Naive thymus-derived CD4-positive, alpha-beta T cell (primary cell): ENCODE results near the gene GTF2A1L. TPM values are rescaled to one million over a fixed set of nuclear protein-coding genes. Genes with fewer than 3 reads are reported as not detected.
"Not testable (repeated sequence)": the region's sequence is repeated elsewhere in the genome, so short reads cannot be mapped to it uniquely, and the experiment has no call there.

Source experiments
- ATAC-seq: fragments of 150-1000 bp; cut with Tn5 transposase; 2 replicates; pipeline ENCODE4 v1.10.0; 2021; ENCODE audit warnings: mild to moderate bottlenecking, moderate library complexity
- CTCF ChIA-PET: fragments of 350-600 bp; sonication (Branson Sonifier 250); formaldehyde crosslinking; loops from one replicate; lab custom pipeline; 2021; ENCODE audit warnings: antibody characterized with exemption; lab: Charles Lee
- POLR2A ChIA-PET: fragments of 350-600 bp; sonication (Branson Sonifier 250); formaldehyde crosslinking; loops from one replicate; lab custom pipeline; 2021; ENCODE audit warnings: antibody characterized with exemption, inconsistent platforms; lab: Charles Lee
- DNase-seq, 9 donors: peaks; one replicate each; pipeline versions ENCODE4 v3.0.0 to v3.0.0-alpha.2; 2020 to 2022; ENCODE audit warnings: mixed read lengths in 1 of 9
- H3K27ac ChIP-seq: one replicate; pipeline ENCODE4 v1.7.0; 2013; ENCODE audit warnings: mild to moderate bottlenecking, low read depth, low read length, moderate library complexity
- H3K27me3 ChIP-seq, 2 donors: one replicate each; pipeline ENCODE4 v1.7.0; 2013; ENCODE audit warnings: low read length in 2 of 2, mild to moderate bottlenecking in 2 of 2, moderate library complexity in 2 of 2; ENCODE audit not compliant: control insufficient read depth in 2 of 2, insufficient read depth in 2 of 2
- H3K36me3 ChIP-seq, 3 experiments: 1 replicate in 2 of 3; 2 replicates in 1 of 3; pipeline ENCODE4 v1.7.0; 2013; ENCODE audit warnings: low read length in 3 of 3, mild to moderate bottlenecking in 3 of 3, moderate library complexity in 1 of 3; ENCODE audit not compliant: insufficient read depth in 3 of 3, control insufficient read depth in 2 of 3
- H3K4me1 ChIP-seq, 2 donors: one replicate each; pipeline ENCODE4 v1.7.0; 2013; ENCODE audit warnings: low read length in 2 of 2, mild to moderate bottlenecking in 2 of 2, moderate library complexity in 1 of 2; ENCODE audit not compliant: control insufficient read depth in 2 of 2, insufficient read depth in 2 of 2
- H3K4me3 ChIP-seq: 2 replicates; pipeline ENCODE4 v1.7.0; 2013; ENCODE audit warnings: mild to moderate bottlenecking, low read length
- H3K9me3 ChIP-seq, 3 experiments: 1 replicate in 2 of 3; 2 replicates in 1 of 3; pipeline ENCODE4 v1.7.0; 2013; ENCODE audit warnings: low read length in 3 of 3; ENCODE audit not compliant: control insufficient read depth in 2 of 3
- H3K27ac Mint-ChIP-seq, 9 donors: one replicate each; pipeline ENCODE4 v1.8.0; 2020 to 2022; ENCODE audit warnings: mixed read lengths in 9 of 9, mild to moderate bottlenecking in 8 of 9, moderate library complexity in 5 of 9, inconsistent platforms in 2 of 9
- H3K27me3 Mint-ChIP-seq, 5 donors: one replicate each; pipeline ENCODE4 v1.8.0; 2021 to 2022; ENCODE audit warnings: mixed read lengths in 5 of 5, mild to moderate bottlenecking in 1 of 5
- H3K36me3 Mint-ChIP-seq, 5 donors: one replicate each; pipeline ENCODE4 v1.8.0; 2020 to 2022; ENCODE audit warnings: mixed read lengths in 5 of 5, mild to moderate bottlenecking in 3 of 5, inconsistent platforms in 1 of 5
- H3K4me1 Mint-ChIP-seq, 7 donors: one replicate each; pipeline ENCODE4 v1.8.0; 2020 to 2022; ENCODE audit warnings: mixed read lengths in 7 of 7, mild to moderate bottlenecking in 3 of 7, inconsistent platforms in 1 of 7
- H3K4me3 Mint-ChIP-seq, 10 donors: one replicate each; pipeline ENCODE4 v1.8.0; 2020 to 2022; ENCODE audit warnings: mild to moderate bottlenecking in 10 of 10, mixed read lengths in 10 of 10, moderate library complexity in 6 of 10, inconsistent platforms in 2 of 10
- H3K9me3 Mint-ChIP-seq, 11 donors: one replicate each; pipeline ENCODE4 v1.8.0; 2020 to 2022; ENCODE audit warnings: mixed read lengths in 11 of 11, mild to moderate bottlenecking in 4 of 11, inconsistent platforms in 1 of 11, moderate library complexity in 1 of 11
- intact Hi-C, 2 donors: fragments of 100-400 bp; cut with micrococcal nuclease; formaldehyde crosslinking; loops; one replicate each; pipeline ENCODE4 v1.15.1; 2023
- polyA plus RNA-seq, 2 donors: library from polyadenylated mRNA; unstranded; fragments of 300-500 nt; fragmentation: Illumina TruSeq; gene quantifications; one replicate each; pipeline ENCODE4 v1.2.3, GENCODE V29; 2021
- total RNA-seq, 6 experiments: library from RNA in 5 of 6; stranded (reverse) in 5 of 6; gene quantifications; 1 replicate in 5 of 6; 2 replicates in 1 of 6; pipeline ENCODE4 v1.2.3 and lab custom pipeline; 2021 to 2026

GTF2A1L gene
- total and polyA plus RNA-seq, 7 experiments from 2014 or later: not detected

DNA sequence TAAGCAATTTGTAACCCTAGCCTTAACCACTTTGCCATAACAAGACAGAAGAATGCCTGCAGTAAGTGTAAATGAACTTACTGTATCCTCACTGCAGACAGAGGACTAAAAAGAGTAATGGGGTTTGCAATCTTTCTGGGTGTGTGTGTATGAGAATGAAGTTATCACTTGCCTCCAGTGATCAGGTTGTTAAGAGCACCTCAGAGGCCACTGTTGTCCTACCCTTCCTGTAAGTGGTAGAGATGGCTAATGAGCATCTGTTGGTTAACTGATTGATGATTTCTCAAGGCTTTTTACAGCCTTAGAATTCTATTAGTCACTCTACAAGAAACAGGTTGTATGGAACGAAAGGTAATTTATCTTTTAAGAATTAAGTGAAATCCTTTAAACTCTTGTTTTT lies 27.6 kb upstream of the GTF2A1L start:
- Histone ChIP-seq H3K4me1 (no peaks in the 10 kb centered on the region), H3K4me3 (no peak overlapping the region), H3K36me3 (no peaks in the 10 kb centered on the region), H3K9me3 (no peaks in the 10 kb centered on the region), H3K27me3 (no peaks in the 10 kb centered on the region), H3K27ac (no peak overlapping the region)
- DNase-seq (no peak), ATAC-seq (no peak)
- peaks cover 0 to 6% (median 4%) of the 10 kb centered on the region in 5 donors for H3K27me3 Mint-ChIP-seq
- H3K36me3 Mint-ChIP-seq: peaks cover 0 to 6% (median 0%) of the 10 kb centered on the region in 5 donors
- ChIA-PET CTCF (no interaction called here), POLR2A (no interaction called here)
- no peak overlapping the region for H3K27ac Mint-ChIP-seq
- H3K4me3 Mint-ChIP-seq: no peak overlapping the region
- peaks cover 0 to 6% (median 0%) of the 10 kb centered on the region in 7 donors for H3K4me1 Mint-ChIP-seq
- intact Hi-C loops: no loop called here
- H3K9me3 Mint-ChIP-seq: no peaks in the 10 kb centered on the region

DNA sequence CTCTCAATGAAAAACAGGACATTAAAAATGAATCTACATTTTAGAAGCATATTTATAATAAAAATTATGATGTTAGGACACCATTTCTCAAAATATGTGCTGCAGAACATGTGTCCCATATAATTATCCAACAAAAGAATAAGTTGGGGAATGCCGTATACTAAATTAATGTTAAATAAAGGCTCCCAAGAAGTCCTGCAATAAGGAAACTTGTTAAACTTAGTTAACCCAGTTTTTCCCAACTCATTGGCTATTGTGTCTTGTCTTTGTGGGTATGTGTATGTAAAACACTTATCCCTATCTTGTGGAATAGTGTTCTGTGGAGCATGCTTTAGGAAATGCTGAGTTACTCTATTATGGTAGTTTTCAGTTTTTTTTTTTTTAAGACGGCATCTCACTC lies 25.6 kb upstream of the GTF2A1L start:
- POLR2A ChIA-PET: no interaction called here
- no peak for DNase-seq
- H3K4me1 ChIP-seq: no peaks in the 10 kb centered on the region
- no peak overlapping the region for H3K27ac ChIP-seq
- Mint-ChIP-seq H3K36me3 (no peaks in the 10 kb centered on the region), H3K4me1 (peaks cover 0 to 6% (median 0%) of the 10 kb centered on the region in 7 donors), H3K27ac (no peak overlapping the region), H3K4me3 (no peak overlapping the region), H3K27me3 (peaks cover 0 to 7% (median 0%) of the 10 kb centered on the region in 5 donors), H3K9me3 (no peaks in the 10 kb centered on the region)
- CTCF ChIA-PET: no interaction called here
- H3K27me3 ChIP-seq: no peaks in the 10 kb centered on the region
- no peaks in the 10 kb centered on the region for H3K9me3 ChIP-seq
- intact Hi-C loops: no loop called here
- no peaks in the 10 kb centered on the region for H3K36me3 ChIP-seq
- ATAC-seq: no peak
- no peak overlapping the region for H3K4me3 ChIP-seq

DNA sequence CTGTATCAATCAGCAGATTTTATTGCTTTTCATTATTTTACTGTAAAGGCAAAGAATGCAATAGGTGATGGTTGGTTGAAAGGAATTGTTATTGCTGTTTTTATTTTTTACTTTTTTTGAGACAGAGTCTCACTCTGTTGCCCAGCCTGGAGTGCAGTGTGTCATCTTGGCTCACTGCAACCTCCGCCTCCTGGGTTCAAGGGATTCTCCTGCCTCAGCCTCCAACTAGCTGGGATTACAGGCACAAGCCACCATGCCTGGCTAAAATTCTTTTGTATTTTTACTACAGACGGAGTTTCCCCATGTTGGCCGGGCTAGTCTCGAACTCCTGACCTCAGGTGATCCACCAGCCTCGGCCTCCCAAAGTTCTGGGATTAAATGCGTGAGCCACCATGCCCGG lies 20.9 kb upstream of the GTF2A1L start:
- intact Hi-C loops, H3K27ac Mint-ChIP-seq, H3K4me1 Mint-ChIP-seq, H3K27me3 ChIP-seq, H3K27ac ChIP-seq, H3K4me1 ChIP-seq, DNase-seq, H3K36me3 ChIP-seq, CTCF ChIA-PET, H3K4me3 Mint-ChIP-seq, H3K36me3 Mint-ChIP-seq, ATAC-seq, H3K4me3 ChIP-seq, POLR2A ChIA-PET, H3K9me3 Mint-ChIP-seq, H3K9me3 ChIP-seq: not testable (repeated sequence)
- peaks cover 0 to 15% (median 0%) of the 10 kb centered on the region in 5 donors for H3K27me3 Mint-ChIP-seq

DNA sequence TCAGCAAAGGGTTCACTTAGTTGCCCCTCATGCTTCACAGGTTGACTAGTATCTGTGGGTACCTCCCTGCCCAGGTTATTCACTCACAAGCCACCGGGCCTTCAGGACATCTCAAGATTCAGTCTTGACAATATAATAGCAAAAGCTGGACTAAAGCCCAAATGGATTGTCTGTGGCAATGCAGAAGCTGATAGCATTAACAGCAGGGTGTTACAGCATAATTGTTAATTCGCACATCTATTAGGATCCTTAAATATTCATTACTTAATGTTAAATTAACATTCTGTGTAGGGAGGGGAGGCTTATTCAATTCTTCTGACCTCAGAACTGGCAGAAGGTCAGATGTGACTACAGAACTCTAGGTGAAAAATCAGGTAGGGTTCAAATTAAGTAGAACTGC lies 20.2 kb upstream of the GTF2A1L start:
- DNase-seq (no peak), ATAC-seq (no peak)
- Histone ChIP-seq H3K36me3 (no peaks in the 10 kb centered on the region), H3K4me1 (no peaks in the 10 kb centered on the region), H3K4me3 (no peak overlapping the region), H3K27me3 (no peaks in the 10 kb centered on the region), H3K9me3 (no peaks in the 10 kb centered on the region), H3K27ac (no peak overlapping the region)
- Mint-ChIP-seq H3K9me3 (no peaks in the 10 kb centered on the region), H3K36me3 (no peaks in the 10 kb centered on the region), H3K4me3 (no peak overlapping the region), H3K27me3 (peaks cover 0 to 15% (median 0%) of the 10 kb centered on the region in 5 donors), H3K27ac (no peak overlapping the region), H3K4me1 (no peaks in the 10 kb centered on the region)
- CTCF ChIA-PET: no interaction called here
- POLR2A ChIA-PET: no interaction called here
- intact Hi-C loops: no loop called here

DNA sequence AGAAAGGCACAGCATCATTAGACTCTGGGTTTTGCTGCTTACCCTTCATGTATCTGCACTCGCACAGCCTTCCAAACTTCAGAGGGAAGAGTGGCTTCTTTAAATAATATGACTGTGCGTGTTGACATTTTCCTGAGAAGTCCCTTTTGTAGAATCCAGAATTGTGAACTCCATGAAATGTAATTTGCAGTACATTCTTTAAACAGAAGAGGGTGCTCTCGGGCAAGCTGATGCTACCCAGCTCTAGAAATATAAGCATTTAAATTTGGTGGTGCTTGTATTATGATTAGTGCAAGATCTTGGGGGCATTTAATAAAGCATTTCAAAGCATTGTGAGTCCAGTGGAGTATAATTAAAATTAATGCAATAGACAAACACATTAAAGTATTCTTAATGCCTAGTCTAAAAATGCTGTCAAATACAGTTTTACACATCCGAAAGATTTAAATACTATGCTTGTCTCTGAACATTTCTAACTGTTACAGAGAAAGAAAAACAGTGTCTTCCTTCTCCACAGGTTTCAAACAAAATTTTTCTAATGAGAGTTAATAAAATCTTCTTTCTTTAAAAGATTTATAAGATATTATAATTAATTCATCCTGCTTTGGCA lies 17.3 kb upstream of the GTF2A1L start:
- H3K27me3 Mint-ChIP-seq: peaks cover 0 to 13% (median 5%) of the 10 kb centered on the region in 5 donors
- POLR2A ChIA-PET: no interaction called here
- CTCF ChIA-PET: no interaction called here
- intact Hi-C loops: loop anchor here (2.0 to 5.0 kb wide), 3 partner anchors 347 to 1892 kb away; no protein-coding TSS in a partner anchor
- no peak overlapping the region for H3K27ac Mint-ChIP-seq
- Histone ChIP-seq H3K27ac (no peak overlapping the region), H3K9me3 (no peaks in the 10 kb centered on the region), H3K4me3 (no peak overlapping the region), H3K4me1 (no peaks in the 10 kb centered on the region), H3K27me3 (no peaks in the 10 kb centered on the region), H3K36me3 (no peaks in the 10 kb centered on the region)
- no peak overlapping the region for H3K4me3 Mint-ChIP-seq
- no peaks in the 10 kb centered on the region for H3K4me1 Mint-ChIP-seq
- no peaks in the 10 kb centered on the region for H3K9me3 Mint-ChIP-seq
- no peaks in the 10 kb centered on the region for H3K36me3 Mint-ChIP-seq
- peak in 3 of 9 donors; percentile 5 to 14 (median 12) for DNase-seq
- ATAC-seq: no peak

DNA sequence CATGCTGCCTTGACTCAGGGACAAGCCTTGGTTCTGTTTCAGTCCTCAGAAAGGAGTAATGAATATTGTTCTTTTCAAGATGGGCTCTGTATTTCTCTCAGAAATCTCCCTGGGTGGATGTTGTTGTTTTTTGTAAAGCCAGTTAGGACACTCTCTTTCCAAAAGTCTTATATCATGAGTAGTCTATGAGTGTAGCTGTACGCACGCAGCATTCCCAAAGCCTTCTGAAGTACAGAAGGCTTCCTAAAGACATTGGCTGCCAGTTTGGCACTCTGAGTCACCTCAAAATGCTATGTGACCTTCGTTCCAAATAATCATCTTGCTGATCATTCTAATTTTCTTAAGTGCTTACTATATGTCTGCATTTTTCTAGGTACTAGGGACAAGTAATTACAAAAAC lies 16.7 kb upstream of the GTF2A1L start:
- intact Hi-C loops: loop anchor here (2.0 to 5.0 kb wide), 3 partner anchors 346 to 1891 kb away; no protein-coding TSS in a partner anchor
- H3K9me3 Mint-ChIP-seq: no peaks in the 10 kb centered on the region
- no peaks in the 10 kb centered on the region for H3K4me1 Mint-ChIP-seq
- ChIA-PET POLR2A (no interaction called here), CTCF (no interaction called here)
- Histone ChIP-seq H3K27ac (no peak overlapping the region), H3K27me3 (no peaks in the 10 kb centered on the region), H3K4me3 (no peak overlapping the region), H3K9me3 (no peaks in the 10 kb centered on the region), H3K36me3 (no peaks in the 10 kb centered on the region), H3K4me1 (no peaks in the 10 kb centered on the region)
- ATAC-seq (no peak), DNase-seq (no peak)
- no peaks in the 10 kb centered on the region for H3K36me3 Mint-ChIP-seq
- no peak overlapping the region for H3K4me3 Mint-ChIP-seq
- no peak overlapping the region for H3K27ac Mint-ChIP-seq
- H3K27me3 Mint-ChIP-seq: peaks cover 0 to 10% (median 5%) of the 10 kb centered on the region in 5 donors

DNA sequence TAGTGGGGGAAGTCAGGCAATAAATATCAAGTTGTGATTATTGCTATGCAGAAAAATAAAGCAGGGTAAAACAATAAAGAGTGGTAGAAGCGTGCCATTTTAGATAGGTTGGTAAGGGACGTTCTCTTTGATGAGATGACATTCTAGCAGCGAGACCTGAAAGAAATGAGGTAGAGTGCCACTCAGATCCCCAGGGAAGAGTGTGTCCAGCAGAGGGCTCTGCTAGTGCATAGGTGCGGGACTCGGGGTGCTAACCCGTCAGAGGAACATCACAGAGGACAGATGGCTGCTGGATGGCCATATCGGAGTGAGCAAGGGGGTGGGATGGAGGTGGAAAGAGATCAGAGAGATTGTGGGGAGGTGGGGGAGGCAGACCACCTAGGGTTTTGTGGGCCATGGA lies 16.3 kb upstream of the GTF2A1L start:
- no peaks in the 10 kb centered on the region for H3K27me3 ChIP-seq
- ATAC-seq (no peak), DNase-seq (no peak)
- Mint-ChIP-seq H3K27me3 (peaks cover 0 to 10% (median 5%) of the 10 kb centered on the region in 5 donors), H3K36me3 (no peaks in the 10 kb centered on the region), H3K4me1 (no peaks in the 10 kb centered on the region), H3K4me3 (no peak overlapping the region), H3K9me3 (no peaks in the 10 kb centered on the region), H3K27ac (no peak overlapping the region)
- intact Hi-C loops: loop anchor here (2.0 to 5.0 kb wide), 3 partner anchors 346 to 1891 kb away; no protein-coding TSS in a partner anchor
- H3K4me3 ChIP-seq: no peak overlapping the region
- POLR2A ChIA-PET: no interaction called here
- H3K27ac ChIP-seq: no peak overlapping the region
- no peaks in the 10 kb centered on the region for H3K4me1 ChIP-seq
- H3K36me3 ChIP-seq: no peaks in the 10 kb centered on the region
- CTCF ChIA-PET: no interaction called here
- H3K9me3 ChIP-seq: no peaks in the 10 kb centered on the region
